ENCODE measurements around the gene HIF3A. TPM values are rescaled to one million over a fixed set of nuclear protein-coding genes. Genes with fewer than 3 reads are reported as not detected.
"Not testable (repeated sequence)": the region's sequence is repeated elsewhere in the genome, so short reads cannot be mapped to it uniquely, and the experiment has no call there.

The HIF3A gene
- total RNA-seq, 4 donors from 2014 or later: 49.1 to 88.3 (median 66.0) TPM

DNA sequence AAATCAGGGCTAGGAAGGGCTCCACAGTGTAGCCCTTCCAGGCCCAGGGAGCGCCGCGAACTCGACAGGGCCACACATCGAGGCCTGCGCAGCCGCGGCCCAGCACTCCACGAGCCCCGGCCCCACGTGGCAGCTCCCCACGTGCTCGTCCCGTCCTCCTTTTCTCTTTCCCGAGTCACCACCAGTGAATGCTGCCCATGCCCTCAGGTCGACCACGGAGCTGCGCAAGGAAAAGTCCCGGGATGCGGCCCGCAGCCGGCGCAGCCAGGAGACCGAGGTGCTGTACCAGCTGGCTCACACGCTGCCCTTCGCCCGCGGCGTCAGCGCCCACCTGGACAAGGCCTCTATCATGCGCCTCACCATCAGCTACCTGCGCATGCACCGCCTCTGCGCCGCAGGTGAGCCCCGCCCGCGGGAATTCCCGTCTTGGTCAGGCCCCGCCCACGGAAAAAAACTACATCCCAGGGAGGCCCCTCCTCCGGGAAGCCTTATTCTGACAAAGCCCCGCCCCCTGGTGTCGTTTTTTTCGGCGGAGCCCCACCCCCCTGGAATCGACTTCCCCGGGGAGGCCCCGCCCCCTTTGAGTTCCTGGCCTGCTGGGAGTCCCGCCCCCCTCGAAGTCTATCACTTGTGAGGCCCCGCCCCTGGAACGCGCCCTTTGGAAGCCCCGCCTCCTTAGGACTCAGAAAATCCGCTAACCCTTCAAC is 7.0 kb downstream of the HIF3A start:
- peak; percentile 30 to 52 for DNase-seq
- H3K27me3 ChIP-seq: no peaks in the 10 kb centered on the region
- WGBS, 2 donors: 56 to 70% methylated on average over 19 to 35 of the region's 56 CpGs
- no peak overlapping the region for H3K4me3 ChIP-seq (replicated peaks in 1 of 3)
- H3K27ac ChIP-seq: peak overlapping the region in 2 of 3 donors; percentile 14 to 40
- TF ChIP-seq POLR2A (IDR thresholded peaks at IDR 0.05): no peak
- TF ChIP-seq, protein P1, sequence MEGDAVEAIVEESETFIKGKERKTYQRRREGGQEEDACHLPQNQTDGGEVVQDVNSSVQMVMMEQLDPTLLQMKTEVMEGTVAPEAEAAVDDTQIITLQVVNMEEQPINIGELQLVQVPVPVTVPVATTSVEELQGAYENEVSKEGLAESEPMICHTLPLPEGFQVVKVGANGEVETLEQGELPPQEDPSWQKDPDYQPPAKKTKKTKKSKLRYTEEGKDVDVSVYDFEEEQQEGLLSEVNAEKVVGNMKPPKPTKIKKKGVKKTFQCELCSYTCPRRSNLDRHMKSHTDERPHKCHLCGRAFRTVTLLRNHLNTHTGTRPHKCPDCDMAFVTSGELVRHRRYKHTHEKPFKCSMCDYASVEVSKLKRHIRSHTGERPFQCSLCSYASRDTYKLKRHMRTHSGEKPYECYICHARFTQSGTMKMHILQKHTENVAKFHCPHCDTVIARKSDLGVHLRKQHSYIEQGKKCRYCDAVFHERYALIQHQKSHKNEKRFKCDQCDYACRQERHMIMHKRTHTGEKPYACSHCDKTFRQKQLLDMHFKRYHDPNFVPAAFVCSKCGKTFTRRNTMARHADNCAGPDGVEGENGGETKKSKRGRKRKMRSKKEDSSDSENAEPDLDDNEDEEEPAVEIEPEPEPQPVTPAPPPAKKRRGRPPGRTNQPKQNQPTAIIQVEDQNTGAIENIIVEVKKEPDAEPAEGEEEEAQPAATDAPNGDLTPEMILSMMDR (IDR thresholded peaks at IDR 0.05): no peak
- intact Hi-C loops (cut with DNase I): no loop called here
- H3K36me3 ChIP-seq: peaks cover 0 to 3% of the 10 kb centered on the region in 2 donors
- no peaks in the 10 kb centered on the region for H3K9me3 ChIP-seq
- peaks cover 33 to 34% of the 10 kb centered on the region in 2 donors for H3K4me1 ChIP-seq

DNA sequence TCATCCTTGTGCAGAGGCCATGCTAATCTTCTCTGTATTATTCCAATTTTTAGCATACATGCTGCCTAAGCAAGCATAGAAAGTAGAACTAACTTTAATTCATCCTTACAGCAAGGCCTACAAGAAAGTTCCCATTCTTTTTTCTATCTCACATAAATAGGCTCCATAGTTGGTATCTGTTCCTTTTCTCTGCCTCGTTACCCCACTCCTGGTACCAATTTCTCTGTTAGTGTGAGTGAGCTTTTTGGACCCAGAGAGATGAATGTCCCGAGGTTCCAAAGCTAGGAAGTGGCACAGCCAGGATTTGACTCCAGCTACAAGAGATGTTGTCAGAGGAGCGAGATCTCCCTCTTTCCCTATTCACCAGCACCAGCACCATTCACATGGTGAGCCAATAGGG is 9.7 kb downstream of the HIF3A start:
- 93 to 95% methylated on average over 3 of the region's 3 CpGs for WGBS, 2 donors
- no peak for DNase-seq
- no peaks in the 10 kb centered on the region for H3K9me3 ChIP-seq
- peaks cover 0 to 5% of the 10 kb centered on the region in 2 donors for H3K36me3 ChIP-seq
- TF ChIP-seq POLR2A (IDR thresholded peaks at IDR 0.05): no peak
- TF ChIP-seq, protein P1 (IDR thresholded peaks at IDR 0.05): no peak
- intact Hi-C loops (cut with DNase I): no loop called here
- no peaks in the 10 kb centered on the region for H3K27me3 ChIP-seq
- peaks cover 6 to 10% of the 10 kb centered on the region in 2 donors for H3K4me1 ChIP-seq
- H3K27ac ChIP-seq: no peak overlapping the region
- no peak overlapping the region for H3K4me3 ChIP-seq (replicated peaks in 1 of 3)

- Histone ChIP-seq H3K4me1 (peaks cover 4% of the 10 kb centered on the region in 2 donors), H3K4me3 (replicated peaks in 1 of 3) (no peak overlapping the region), H3K27ac (no peak overlapping the region), H3K27me3 (no peaks in the 10 kb centered on the region), H3K9me3 (no peaks in the 10 kb centered on the region), H3K36me3 (peaks cover 0 to 12% of the 10 kb centered on the region in 2 donors)
- TF ChIP-seq POLR2A (IDR thresholded peaks at IDR 0.05): no peak
- TF ChIP-seq, protein P1 (IDR thresholded peaks at IDR 0.05): no peak
- intact Hi-C loops (cut with DNase I): no loop called here
- 87 to 98% methylated on average over 5 to 10 of the region's 15 CpGs for WGBS, 2 donors
- DNase-seq: no peak
These were observed 11.7 kb downstream of the HIF3A start for GRCh38 chr19:46308510-46308909.

DNA sequence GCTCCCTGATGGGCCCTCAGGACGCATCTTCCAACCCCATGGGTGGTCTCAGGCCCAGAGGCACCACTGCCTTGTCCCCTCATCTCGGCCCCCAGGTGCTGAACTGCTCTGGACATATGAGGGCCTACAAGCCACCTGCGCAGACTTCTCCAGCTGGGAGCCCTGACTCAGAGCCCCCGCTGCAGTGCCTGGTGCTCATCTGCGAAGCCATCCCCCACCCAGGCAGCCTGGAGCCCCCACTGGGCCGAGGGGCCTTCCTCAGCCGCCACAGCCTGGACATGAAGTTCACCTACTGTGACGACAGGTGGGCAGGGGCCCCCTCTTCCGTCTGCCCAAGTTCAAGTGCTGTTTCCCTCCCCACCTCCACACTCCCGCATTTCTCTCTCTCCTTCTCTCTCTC is 12.2 kb downstream of the HIF3A start:
- TF ChIP-seq, protein P1 (IDR thresholded peaks at IDR 0.05): no peak
- TF ChIP-seq POLR2A (IDR thresholded peaks at IDR 0.05): no peak
- no peak overlapping the region for H3K27ac ChIP-seq
- H3K4me3 ChIP-seq (replicated peaks in 1 of 3): no peak overlapping the region
- peaks cover 0 to 2% of the 10 kb centered on the region in 2 donors for H3K4me1 ChIP-seq
- no peaks in the 10 kb centered on the region for H3K27me3 ChIP-seq
- 89 to 96% methylated on average over 8 to 9 of the region's 10 CpGs for WGBS, 2 donors
- peaks cover 0 to 12% of the 10 kb centered on the region in 2 donors for H3K36me3 ChIP-seq
- no peaks in the 10 kb centered on the region for H3K9me3 ChIP-seq
- no peak for DNase-seq
- intact Hi-C loops (cut with DNase I): no loop called here

GRCh38 chr19:46311444-46311843 is 14.6 kb downstream of the HIF3A start:
- no peak overlapping the region for H3K27ac ChIP-seq
- intact Hi-C loops (cut with DNase I): no loop called here
- TF ChIP-seq, protein P1 (IDR thresholded peaks at IDR 0.05): no peak
- no peak for TF ChIP-seq POLR2A (IDR thresholded peaks at IDR 0.05)
- peaks cover 0 to 9% of the 10 kb centered on the region in 2 donors for H3K36me3 ChIP-seq
- no peaks in the 10 kb centered on the region for H3K4me1 ChIP-seq
- H3K4me3 ChIP-seq (replicated peaks in 1 of 3): no peak overlapping the region
- no peaks in the 10 kb centered on the region for H3K9me3 ChIP-seq
- DNase-seq: no peak
- no peaks in the 10 kb centered on the region for H3K27me3 ChIP-seq
- WGBS, 2 donors: 97 to 98% methylated on average over 5 of the region's 5 CpGs

GRCh38 chr19:46313540-46314469 is 17.0 kb downstream of the HIF3A start:
- DNase-seq; intact Hi-C loops (cut with DNase I); H3K4me1 ChIP-seq; H3K27me3 ChIP-seq; H3K36me3 ChIP-seq; H3K4me3 ChIP-seq (replicated peaks in 1 of 3); H3K9me3 ChIP-seq; H3K27ac ChIP-seq: not testable (repeated sequence)
- WGBS, 2 donors: 86 to 91% methylated on average over 14 of the region's 14 CpGs

Measured in thyroid gland (tissue), 4 donors.